IMR-90 (cell line): ENCODE data around the gene NCKAP5. TPM values are rescaled to one million over a fixed set of nuclear protein-coding genes. Genes with fewer than 3 reads are reported as not detected.
A peak's percentile ranks its signal among the peaks of the same experiment; 100 is the strongest.

ENCODE experiments used
- ATAC-seq: fragments of 200-7000 bp; cut with Tn5 transposase; 2 replicates; pipeline ENCODE4 v1.9.1; 2020; ENCODE audit warnings: low read depth, mild to moderate bottlenecking, moderate library complexity
- BruUV-seq: library from RNA; stranded (reverse); fragments of 400-500 nt; replicated peaks from 2 replicates; lab custom pipeline; 2021; lab: Mats Ljungman, UMichigan
- CTCF ChIA-PET: fragments of 300-600 bp; formaldehyde crosslinking; extraction: SDS; loops from one replicate; lab custom pipeline; 2021; ENCODE audit warnings: antibody characterized with exemption; lab: Yijun Ruan, JAX
- POLR2A ChIA-PET: fragments of 300-600 bp; sonication (Branson Sonifier 250); formaldehyde crosslinking; loops from one replicate; lab custom pipeline; 2022; ENCODE audit warnings: antibody characterized with exemption; ENCODE audit not compliant: unreplicated experiment; lab: Charles Lee
- DNase-seq: peaks from one replicate; pipeline ENCODE4 v3.0.0; 2013
- H2AFZ ChIP-seq: replicated peaks from 2 replicates; pipeline ENCODE3; 2013; ENCODE audit warnings: low read length, mild to moderate bottlenecking; ENCODE audit not compliant: poor library complexity
- H2AK5ac ChIP-seq: 2 replicates; pipeline ENCODE4 v1.6.1; 2013; ENCODE audit warnings: low read depth, low read length, inconsistent platforms
- H2AK9ac ChIP-seq: replicated peaks from 2 replicates; pipeline ENCODE3; 2013; ENCODE audit warnings: mild to moderate bottlenecking, low read depth, low read length, moderate library complexity; ENCODE audit not compliant: poor library complexity
- H2BK120ac ChIP-seq: 2 replicates; pipeline ENCODE4 v1.6.1; 2013; ENCODE audit warnings: low read depth, low read length, inconsistent platforms
- H2BK15ac ChIP-seq: 3 replicates; pipeline ENCODE4 v1.6.1; 2013; ENCODE audit warnings: low read depth, low read length, inconsistent platforms
- H2BK20ac ChIP-seq: 2 replicates; pipeline ENCODE4 v1.6.1; 2013; ENCODE audit warnings: low read depth, mild to moderate bottlenecking, inconsistent platforms, low read length, moderate library complexity
- H2BK5ac ChIP-seq: 2 replicates; pipeline ENCODE4 v1.6.1; 2013; ENCODE audit warnings: mild to moderate bottlenecking, low read depth, low read length, inconsistent platforms; ENCODE audit not compliant: poor library complexity, severe bottlenecking
- H3K14ac ChIP-seq: replicated peaks from 2 replicates; pipeline ENCODE4 v1.6.1; 2013; ENCODE audit warnings: low read depth, low read length, inconsistent platforms
- H3K18ac ChIP-seq: 2 replicates; pipeline ENCODE4 v1.6.1; 2013; ENCODE audit warnings: low read depth, low read length, control low read depth
- H3K23ac ChIP-seq: 2 replicates; pipeline ENCODE4 v1.6.1; 2013; ENCODE audit warnings: low read depth, low read length, inconsistent platforms
- H3K27ac ChIP-seq: 2 replicates; pipeline ENCODE4 v1.5.1; 2013; ENCODE audit warnings: mild to moderate bottlenecking, control low read depth, low read length; ENCODE audit not compliant: insufficient read depth
- H3K27me3 ChIP-seq: 2 replicates; pipeline ENCODE4 v1.6.1; 2013; ENCODE audit warnings: low read length; ENCODE audit not compliant: control insufficient read depth, insufficient read depth
- H3K36me3 ChIP-seq: 2 replicates; pipeline ENCODE4 v1.6.1; 2013; ENCODE audit warnings: low read length, mixed read lengths; ENCODE audit not compliant: control insufficient read depth, insufficient read depth
- H3K4ac ChIP-seq: 2 replicates; pipeline ENCODE4 v1.6.1; 2013; ENCODE audit warnings: low read depth, low read length, inconsistent platforms
- H3K4me1 ChIP-seq: 2 replicates; pipeline ENCODE4 v1.6.1; 2013; ENCODE audit warnings: low read length, mixed read lengths; ENCODE audit not compliant: control insufficient read depth, insufficient read depth
- H3K4me2 ChIP-seq: 2 replicates; pipeline ENCODE4 v1.6.1; 2013; ENCODE audit warnings: low read depth, mild to moderate bottlenecking, control low read depth, low read length, moderate library complexity
- H3K4me3 ChIP-seq: 2 replicates; pipeline ENCODE4 v1.5.1; 2013; ENCODE audit warnings: low read depth, mild to moderate bottlenecking, control low read depth, low read length, moderate library complexity; ENCODE audit not compliant: insufficient read depth
- H3K56ac ChIP-seq: 2 replicates; pipeline ENCODE4 v1.6.1; 2013; ENCODE audit warnings: low read length, inconsistent platforms; ENCODE audit not compliant: insufficient read depth; ENCODE audit errors: extremely low read depth
- H3K79me1 ChIP-seq, 2 experiments: 2 replicates each; pipeline ENCODE4 v1.6.1; 2013; ENCODE audit warnings: low read length in 2 of 2, inconsistent platforms in 1 of 2, low read depth in 1 of 2
- H3K9ac ChIP-seq: 2 replicates; pipeline ENCODE4 v1.6.1; 2013; ENCODE audit warnings: low read depth, low read length, control low read depth
- H3K9me1 ChIP-seq: 2 replicates; pipeline ENCODE4 v1.6.1; 2013; ENCODE audit warnings: low read length, inconsistent platforms; ENCODE audit not compliant: insufficient read depth
- H3K9me3 ChIP-seq: 2 replicates; pipeline ENCODE4 v1.6.1; 2013; ENCODE audit warnings: low read length; ENCODE audit not compliant: control insufficient read depth, insufficient read depth
- H4K20me1 ChIP-seq: 2 replicates; pipeline ENCODE4 v1.6.1; 2013; ENCODE audit warnings: low read length, inconsistent platforms; ENCODE audit not compliant: insufficient read depth
- H4K5ac ChIP-seq: 2 replicates; pipeline ENCODE4 v1.6.1; 2013; ENCODE audit warnings: mild to moderate bottlenecking, low read depth, low read length, control low read depth
- H4K8ac ChIP-seq, 2 experiments: 2 replicates each; pipeline ENCODE4 v1.6.1; 2013; ENCODE audit warnings: low read depth in 2 of 2, low read length in 2 of 2, control low read depth in 1 of 2, inconsistent platforms in 1 of 2
- H4K91ac ChIP-seq: 2 replicates; pipeline ENCODE4 v1.6.1; 2013; ENCODE audit warnings: low read depth, low read length, inconsistent platforms; ENCODE audit not compliant: insufficient read depth
- CEBPB ChIP-seq: IDR thresholded peaks from 2 replicates; pipeline ENCODE4 v1.6.1; 2012; ENCODE audit warnings: low read depth, low read length, improper control_type of control experiment
- CTCF ChIP-seq: conservative IDR thresholded peaks from 2 replicates; pipeline ENCODE4 v1.5.1; 2012; ENCODE audit warnings: mild to moderate bottlenecking, low read depth, low read length, improper control_type of control experiment
- FOS ChIP-seq: fragments of 150-350 bp; IDR thresholded peaks from 2 replicates; pipeline ENCODE4 v1.6.1; 2016; ENCODE audit warnings: low read depth, low read length
- MAFK ChIP-seq: IDR thresholded peaks from 2 replicates; pipeline ENCODE4 v1.6.1; 2012; ENCODE audit warnings: low read depth, low read length, improper control_type of control experiment
- MAZ ChIP-seq: IDR thresholded peaks from 2 replicates; pipeline ENCODE4 v1.6.1; 2012; ENCODE audit warnings: low read depth, mild to moderate bottlenecking, low read length, improper control_type of control experiment, moderate library complexity, borderline replicate concordance
- MXI1 ChIP-seq: IDR thresholded peaks from 2 replicates; pipeline ENCODE4 v1.6.1; 2012; ENCODE audit warnings: low read depth, mild to moderate bottlenecking, low read length, moderate library complexity, borderline replicate concordance
- NFE2L2 ChIP-seq: fragments of 150-350 bp; IDR thresholded peaks from 2 replicates; pipeline ENCODE4 v1.6.1; 2016; ENCODE audit warnings: low read depth, mild to moderate bottlenecking, low read length
- WGBS, 2 experiments: methylation state at CpG; one replicate each; pipeline versions ENCODE4 v1.1.5 to v1.1.7; 2013; ENCODE audit warnings: missing lambda C conversion rate in 2 of 2; ENCODE audit not compliant: insufficient read length in 1 of 2; ENCODE audit errors: extremely low coverage in 2 of 2; 5-methylcytosine and 5-hydroxymethylcytosine counted together
- dilution Hi-C: fragments of 300-500 bp; cut with HindIII; formaldehyde crosslinking; loops from one replicate; pipeline ENCODE4 v1.14.3; 2018; ENCODE audit warnings: low sequenced_read_pairs; ENCODE audit not compliant: unreplicated experiment
- in situ Hi-C: fragments of 300-500 bp; cut with MboI; formaldehyde crosslinking; loops from 3 replicates; pipeline ENCODE4 v1.14.3; 2019; ENCODE audit warnings: low sequenced_read_pairs, inconsistent platforms, mixed read lengths
- intact Hi-C: fragments of 100-400 bp; cut with micrococcal nuclease; formaldehyde crosslinking; loops from 2 replicates; pipeline ENCODE4 v1.10.0; 2022
- polyA plus RNA-seq, 3 experiments: library from polyadenylated mRNA; depleted of rRNA; stranded (reverse); fragments of >200 nt; gene quantifications; 2 replicates each; pipeline ENCODE4 v1.2.3, GENCODE V29; 2012; ENCODE audit warnings: low replicate concordance in 1 of 3
- total RNA-seq: library from RNA; depleted of rRNA; stranded (reverse); fragments of >200 nt; gene quantifications from 2 replicates; pipeline ENCODE4 v1.2.3, GENCODE V29; 2012

The NCKAP5 gene
- total and polyA plus RNA-seq, 2 of the 4 experiments (the other 2 are of a cell fraction) = 2.7 to 3.9 TPM

DNA sequence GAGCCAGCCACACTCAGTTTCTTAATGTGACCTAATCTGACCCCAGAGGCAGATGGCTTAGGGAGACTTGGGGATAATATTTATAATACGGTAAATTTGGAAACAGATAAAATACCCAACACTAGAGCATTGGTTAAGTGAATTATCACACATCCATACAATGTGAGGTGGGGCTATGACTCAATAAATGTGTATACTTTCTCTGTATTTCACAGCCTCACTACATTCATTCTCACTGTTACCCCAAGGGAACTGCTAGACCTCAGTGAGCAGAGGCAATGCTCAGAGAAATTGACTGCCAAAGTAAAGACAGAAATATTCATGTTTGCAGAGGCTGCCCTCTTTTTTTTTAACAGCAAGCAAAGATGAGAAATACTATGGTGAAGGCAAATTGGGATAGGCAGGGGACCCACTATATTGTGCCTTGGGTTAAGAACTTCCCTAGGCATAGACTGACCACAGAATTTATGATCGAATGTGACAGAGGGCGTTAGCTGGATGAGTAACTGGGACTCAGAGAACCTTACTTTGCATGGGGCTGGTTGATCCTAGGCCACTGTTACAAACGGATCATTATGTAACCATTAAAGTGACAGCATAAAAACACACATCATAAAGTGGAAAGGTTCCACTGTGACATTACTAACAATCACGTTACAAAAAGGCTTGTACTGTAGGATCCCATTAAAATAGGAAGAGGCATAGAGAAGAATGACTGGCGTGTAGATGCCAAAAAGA lies 652.3 kb downstream of the NCKAP5 start:
- H3K14ac ChIP-seq = peak overlapping the region; percentile 50; the same call in 1 of the 2 replicates
- H3K4ac ChIP-seq = no peak overlapping the region
- no peak overlapping the region for H3K4me3 ChIP-seq
- no CpG with 5 or more reads among the region's 6 CpGs for WGBS, 2 experiments
- H4K8ac ChIP-seq = no peak overlapping the region
- in situ Hi-C loops (no loop called here), dilution Hi-C loops (no loop called here), intact Hi-C loops (no loop called here)
- H4K5ac ChIP-seq = no peak overlapping the region
- no peak overlapping the region for H3K27ac ChIP-seq
- no peak overlapping the region for H2AK9ac ChIP-seq
- H4K20me1 ChIP-seq = no peaks in the 10 kb centered on the region; the same call in 1 of the 2 replicates
- peaks cover 13% of the 10 kb centered on the region for H3K4me1 ChIP-seq
- H2BK120ac ChIP-seq = no peak overlapping the region
- ChIA-PET CTCF (no interaction called here), POLR2A (interaction anchor here (0.6 kb wide), 1 partner anchor 651 kb away, joined by 3 read pairs; no protein-coding TSS in a partner anchor)
- no peak overlapping the region for H3K18ac ChIP-seq
- no peaks in the 10 kb centered on the region for H3K36me3 ChIP-seq
- no peak overlapping the region for H2BK5ac ChIP-seq
- peaks cover 0 to 23% of the 10 kb centered on the region in 2 experiments; a peak in 2 of 4 replicates for H3K79me1 ChIP-seq
- H2AFZ ChIP-seq = no peak overlapping the region
- DNase-seq = no peak
- H3K9me3 ChIP-seq = no peaks in the 10 kb centered on the region
- H2BK15ac ChIP-seq = no peak overlapping the region
- H3K9me1 ChIP-seq = peaks cover 13% of the 10 kb centered on the region
- BruUV-seq = no TSS peak
- H3K9ac ChIP-seq = no peak overlapping the region
- no peak overlapping the region for H3K56ac ChIP-seq
- H3K27me3 ChIP-seq = no peaks in the 10 kb centered on the region
- no peak for ATAC-seq
- no peak overlapping the region for H2AK5ac ChIP-seq
- no peak overlapping the region for H3K4me2 ChIP-seq
- no peak overlapping the region; the same call in none of the 2 replicates for H3K23ac ChIP-seq
- no peak overlapping the region for H2BK20ac ChIP-seq
- no peak overlapping the region for H4K91ac ChIP-seq
- no peak for TF ChIP-seq MAFK
- no peak for TF ChIP-seq FOS
- no peak for TF ChIP-seq NFE2L2
- TF ChIP-seq CEBPB = no peak
- no peak for TF ChIP-seq MAZ
- TF ChIP-seq MXI1 = no peak
- TF ChIP-seq CTCF = no peak
